Activated CD8-positive, alpha-beta memory T cell treated with anti-CD3 and anti-CD28 coated beads, Interleukin-2, amount 50 U/mL, for 24 hours (primary cell): ENCODE measurements around the gene UBTD1.
"Not testable (repeated sequence)": the region's sequence is repeated elsewhere in the genome, so short reads cannot be mapped to it uniquely, and the experiment has no call there.

ENCODE experiments used
- DNase-seq: peaks from one replicate; pipeline ENCODE4 v3.0.0-alpha.2; 2020; ENCODE audit errors: extremely low read depth

The UBTD1 gene, protein sequence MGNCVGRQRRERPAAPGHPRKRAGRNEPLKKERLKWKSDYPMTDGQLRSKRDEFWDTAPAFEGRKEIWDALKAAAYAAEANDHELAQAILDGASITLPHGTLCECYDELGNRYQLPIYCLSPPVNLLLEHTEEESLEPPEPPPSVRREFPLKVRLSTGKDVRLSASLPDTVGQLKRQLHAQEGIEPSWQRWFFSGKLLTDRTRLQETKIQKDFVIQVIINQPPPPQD

DNA sequence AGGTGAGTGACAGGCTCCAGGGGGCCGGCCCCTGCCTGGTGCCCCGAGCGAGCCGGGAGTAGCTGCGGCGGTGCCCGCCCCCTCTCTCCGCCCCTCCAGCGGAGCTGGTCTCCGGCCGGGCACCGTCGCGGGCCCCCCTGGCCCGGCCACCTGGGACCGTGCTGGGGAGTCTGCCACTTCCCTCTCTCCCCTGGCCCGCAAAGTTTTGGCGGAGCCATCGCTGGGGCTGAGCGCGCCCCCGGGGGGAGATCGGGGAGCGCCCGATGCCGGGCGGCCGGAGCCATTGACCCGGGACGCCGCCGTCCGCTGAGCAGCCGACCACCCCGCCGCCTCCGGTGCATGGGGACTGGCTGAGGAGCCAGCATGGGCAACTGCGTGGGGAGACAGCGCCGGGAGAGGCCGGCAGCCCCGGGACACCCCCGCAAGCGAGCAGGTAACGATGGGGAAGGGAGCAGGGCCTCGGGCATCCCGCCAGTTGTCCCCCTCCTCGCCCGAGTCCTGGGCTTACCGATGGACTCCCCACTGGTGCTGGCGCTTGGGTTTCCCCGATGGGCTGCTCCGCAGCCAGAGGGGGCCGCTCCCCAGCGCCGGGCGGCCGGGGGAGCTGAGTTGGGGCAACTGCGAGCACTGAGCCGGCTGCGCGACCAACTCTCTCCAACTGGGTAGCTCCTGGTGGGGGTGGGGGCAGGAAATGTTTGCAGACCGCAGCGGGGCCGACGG lies at the start of gene UBTD1:
TSS of gene UBTD1 (plus strand) at position 84 of the 720 bp plus-strand sequence. CDS start at position 364, 280 bp downstream.
- DNase-seq = no peak

DNA sequence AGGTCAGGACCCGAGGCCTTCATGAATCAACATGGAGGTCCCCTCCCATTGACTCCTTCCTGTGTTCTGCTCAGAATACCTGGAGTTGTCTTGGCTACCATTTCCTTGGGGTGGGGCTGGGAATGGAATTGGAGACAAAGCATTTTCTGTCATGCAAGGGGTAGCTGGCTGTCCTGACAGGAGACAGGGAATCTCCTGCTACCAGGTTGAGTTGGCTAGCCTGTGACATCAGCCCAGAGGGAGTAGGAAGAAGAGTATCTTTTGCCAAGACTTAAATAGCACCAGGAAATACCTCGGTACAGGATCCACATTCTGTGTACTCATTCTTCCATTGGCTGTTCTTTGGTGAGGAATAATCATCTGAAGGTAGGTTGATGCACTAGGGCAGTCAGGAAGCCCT lies 47.9 kb upstream of the UBTD1 start:
- no peak for DNase-seq

DNA sequence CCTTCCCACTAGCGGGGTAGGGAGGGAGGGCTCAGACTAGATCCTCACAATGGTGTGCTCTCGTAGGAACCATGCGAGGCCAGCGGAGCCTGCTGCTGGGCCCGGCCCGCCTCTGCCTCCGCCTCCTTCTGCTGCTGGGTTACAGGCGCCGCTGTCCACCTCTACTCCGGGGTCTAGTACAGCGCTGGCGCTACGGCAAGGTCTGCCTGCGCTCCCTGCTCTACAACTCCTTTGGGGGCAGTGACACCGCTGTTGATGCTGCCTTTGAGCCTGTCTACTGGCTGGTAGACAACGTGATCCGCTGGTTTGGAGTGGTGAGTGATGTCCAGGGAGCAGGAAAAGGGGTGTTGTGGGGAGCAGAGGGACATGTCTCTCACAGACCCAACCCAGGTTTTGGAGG lies 47.1 kb upstream of the UBTD1 start:
- DNase-seq = no peak

DNA sequence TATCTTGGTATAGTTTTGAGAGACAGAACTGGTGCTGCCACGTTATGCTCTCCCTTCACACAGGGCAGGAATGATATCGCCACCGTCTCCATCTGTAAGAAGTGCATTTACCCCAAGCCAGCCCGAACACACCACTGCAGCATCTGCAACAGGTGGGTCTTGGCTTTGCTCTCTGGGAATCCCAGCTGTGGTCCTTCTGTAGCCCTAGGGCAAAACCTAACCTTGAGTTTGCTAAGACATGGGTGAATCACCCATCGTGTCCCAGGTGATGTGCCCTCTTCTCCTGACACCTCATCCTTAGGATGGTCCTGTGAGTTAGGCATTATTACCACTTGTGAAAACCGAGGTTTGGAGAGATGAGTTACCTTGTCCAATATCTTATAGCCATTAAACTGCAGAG lies 46.4 kb upstream of the UBTD1 start:
- DNase-seq = no peak

DNA sequence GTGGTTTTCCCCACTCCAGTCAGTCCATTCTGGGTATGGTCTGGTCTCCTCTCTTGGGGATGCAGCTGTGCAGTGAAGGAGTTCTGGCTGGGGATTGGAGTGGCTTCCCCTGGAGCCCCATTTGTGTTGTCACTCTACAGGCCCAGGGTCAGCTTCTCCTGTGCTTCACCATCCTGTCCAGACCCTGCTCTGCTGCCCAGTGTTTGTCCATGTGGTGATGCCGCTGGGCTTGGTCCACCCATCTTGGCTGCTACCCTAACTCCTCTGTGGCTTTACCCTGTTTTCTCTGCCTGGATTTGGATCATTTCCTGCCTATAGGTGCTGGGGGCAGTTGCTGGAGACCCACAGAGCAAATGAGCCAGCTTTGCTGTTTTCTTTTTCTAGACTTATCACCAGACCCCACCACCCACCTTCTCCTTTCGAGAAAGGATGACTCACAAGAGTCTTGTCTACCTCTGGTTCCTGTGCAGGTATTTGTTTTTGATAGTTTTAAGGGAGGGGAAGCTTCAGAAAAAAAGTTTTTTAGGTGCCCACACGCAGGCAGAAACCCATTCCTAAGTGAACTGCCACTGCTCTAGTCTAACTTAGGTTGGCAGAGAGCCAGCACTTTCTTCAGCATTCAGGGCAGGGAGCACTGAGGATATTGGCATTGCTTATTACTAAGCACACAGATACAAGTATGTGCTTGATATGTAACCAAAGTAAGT lies 44.2 kb upstream of the UBTD1 start:
- DNase-seq = no peak

DNA sequence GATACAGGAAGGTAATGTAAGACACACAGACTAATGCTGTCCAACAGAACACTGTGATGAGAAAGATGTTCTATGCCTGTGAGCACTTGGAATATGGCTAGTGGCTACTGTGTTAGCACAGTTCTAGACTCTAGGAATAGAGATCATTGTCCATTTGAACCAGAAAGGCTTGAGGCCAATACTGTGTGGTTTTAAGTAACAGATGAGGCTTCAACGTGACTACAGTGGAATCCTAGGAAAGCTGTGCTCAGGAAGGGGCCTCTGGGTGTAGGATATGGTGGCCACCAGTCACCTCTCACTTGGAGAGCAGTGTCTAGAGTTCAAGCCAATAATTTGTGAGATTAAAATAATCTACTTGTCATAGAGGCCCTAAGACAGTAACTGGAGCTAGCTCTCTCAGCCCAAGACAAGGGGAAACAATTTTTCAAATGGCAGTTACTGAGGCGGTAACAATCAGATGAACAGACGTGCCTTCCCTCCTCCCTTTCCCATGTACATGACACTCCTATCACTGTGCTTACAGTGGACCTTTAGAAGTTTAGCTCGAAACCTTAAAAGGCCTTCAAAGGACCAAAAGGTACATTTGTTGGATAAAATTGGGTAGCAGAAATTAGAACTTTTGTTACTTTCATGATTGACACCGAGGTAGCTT lies 42.6 kb upstream of the UBTD1 start:
- no peak for DNase-seq

DNA sequence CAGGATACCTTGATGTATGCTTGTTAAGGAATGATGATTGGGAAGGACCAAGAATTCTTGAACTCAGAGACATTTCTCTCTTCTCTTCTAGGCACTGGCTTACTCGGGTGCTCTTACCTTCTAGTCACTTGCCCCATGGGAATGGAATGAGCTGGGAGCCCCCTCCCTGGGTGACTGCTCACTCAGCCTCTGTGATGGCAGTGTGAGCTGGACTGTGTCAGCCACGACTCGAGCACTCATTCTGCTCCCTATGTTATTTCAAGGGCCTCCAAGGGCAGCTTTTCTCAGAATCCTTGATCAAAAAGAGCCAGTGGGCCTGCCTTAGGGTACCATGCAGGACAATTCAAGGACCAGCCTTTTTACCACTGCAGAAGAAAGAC lies 42.0 kb upstream of the UBTD1 start:
- DNase-seq = no peak

DNA sequence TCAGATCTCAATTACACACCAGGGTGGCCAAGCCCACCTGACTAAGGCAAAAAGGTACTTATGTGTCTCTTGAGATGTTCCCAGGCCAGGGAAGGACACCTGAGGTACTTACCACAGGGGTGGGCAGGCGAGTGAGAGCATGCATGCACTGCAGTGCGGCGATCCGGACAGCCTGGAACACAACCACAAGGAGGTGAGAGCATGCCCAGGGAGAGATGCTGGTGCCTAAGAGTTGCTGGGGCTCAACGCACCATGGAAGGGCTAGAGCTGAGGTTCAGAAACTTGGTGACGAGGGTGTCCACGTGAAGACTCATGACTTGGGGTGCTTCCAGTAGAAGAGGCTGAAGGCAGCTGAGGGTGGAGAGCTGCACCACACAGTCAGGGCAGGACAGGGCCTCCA lies 39.6 kb upstream of the UBTD1 start:
- no peak for DNase-seq

DNA sequence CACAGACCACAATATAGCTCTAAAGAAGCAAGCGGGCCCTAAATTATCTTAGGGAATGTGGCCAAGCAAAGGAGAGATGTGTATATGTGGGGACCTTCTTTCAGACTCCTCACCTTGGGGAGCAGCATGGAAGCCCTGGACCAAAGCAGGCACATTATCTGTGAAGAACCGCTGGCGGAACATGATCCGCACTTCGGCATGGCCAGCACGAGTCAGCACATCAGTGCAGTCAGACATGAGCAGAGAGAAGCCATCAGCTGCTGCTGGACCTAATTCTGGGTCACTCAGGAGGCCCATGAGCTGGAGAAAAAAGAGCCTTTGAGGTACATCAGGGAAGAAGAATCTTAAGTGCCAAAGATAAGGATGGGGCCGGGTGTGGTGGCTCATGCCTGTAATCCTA lies 38.8 kb upstream of the UBTD1 start:
- DNase-seq = no peak

DNA sequence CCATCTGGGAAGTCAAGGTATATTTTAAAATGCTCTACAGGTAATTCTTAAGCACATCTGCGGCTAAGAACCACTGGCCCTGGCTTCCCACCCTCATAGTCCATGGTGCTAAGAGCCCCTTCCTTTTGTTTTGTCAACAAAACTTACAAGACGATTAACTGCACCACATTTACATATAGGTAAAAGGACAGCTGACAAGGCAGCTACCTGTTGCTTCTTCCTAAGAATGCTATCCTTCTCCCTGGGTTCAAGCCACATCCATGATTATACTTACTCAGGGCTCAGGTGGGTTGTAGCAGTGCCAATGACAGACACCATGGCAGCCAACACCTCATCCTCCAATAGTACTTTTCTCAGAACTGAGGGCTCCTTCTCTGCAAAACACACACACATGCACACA lies 36.4 kb upstream of the UBTD1 start:
- DNase-seq = no peak

DNA sequence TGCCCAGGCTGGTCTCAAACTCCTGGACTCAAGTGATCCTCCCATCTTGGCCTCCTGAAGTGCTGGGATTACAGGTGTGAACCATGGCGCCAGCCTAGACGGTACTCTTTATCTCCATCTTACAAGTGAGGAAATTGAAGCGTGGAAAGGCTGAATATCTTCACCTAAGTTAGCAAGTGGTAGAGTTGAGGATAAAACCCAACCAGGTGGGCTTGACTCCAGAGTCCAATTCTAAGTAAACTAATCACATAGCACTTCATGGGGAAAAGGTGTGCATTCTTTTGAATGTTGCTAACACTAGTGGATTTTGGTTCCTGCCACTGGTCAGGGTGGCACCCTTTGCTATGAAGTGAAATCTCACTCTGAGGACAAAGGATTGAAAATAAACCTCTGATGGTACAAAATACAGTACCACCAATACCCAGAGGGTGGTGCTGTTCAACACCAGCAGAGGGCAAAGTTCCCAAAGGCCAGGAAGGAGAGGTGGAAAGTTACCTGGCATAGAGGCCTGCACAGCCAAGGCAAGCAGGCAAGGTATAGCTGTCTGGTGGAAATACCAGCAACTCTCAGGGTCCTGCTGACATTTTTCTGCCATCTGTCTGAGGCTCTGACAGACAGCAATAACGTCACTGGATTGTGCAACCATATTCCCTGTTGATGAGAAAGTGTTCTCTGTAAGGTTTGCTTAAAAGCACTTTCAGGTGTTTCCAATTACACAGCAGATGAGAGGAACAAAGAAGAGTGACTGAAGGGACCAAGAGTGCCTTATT lies 35.2 kb upstream of the UBTD1 start:
- no peak for DNase-seq

DNA sequence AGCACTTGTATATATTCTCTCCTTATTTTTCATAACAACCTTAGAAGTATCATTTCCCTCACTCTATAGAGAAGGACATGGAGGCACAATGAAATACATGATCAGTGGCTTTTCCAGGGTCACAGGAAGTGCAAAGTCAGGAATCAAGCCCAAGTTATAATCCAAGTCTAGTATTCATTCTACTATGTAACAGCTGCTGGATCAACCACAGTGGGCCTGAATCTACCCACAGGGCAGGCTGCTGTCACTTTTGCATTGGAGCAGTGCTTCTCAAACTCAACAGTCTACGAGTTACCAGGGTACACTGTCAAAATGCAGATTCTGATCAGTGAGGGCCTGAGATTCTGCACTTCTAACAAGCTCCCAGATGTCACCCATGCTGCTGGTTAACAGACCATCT lies 34.5 kb upstream of the UBTD1 start:
- no peak for DNase-seq

DNA sequence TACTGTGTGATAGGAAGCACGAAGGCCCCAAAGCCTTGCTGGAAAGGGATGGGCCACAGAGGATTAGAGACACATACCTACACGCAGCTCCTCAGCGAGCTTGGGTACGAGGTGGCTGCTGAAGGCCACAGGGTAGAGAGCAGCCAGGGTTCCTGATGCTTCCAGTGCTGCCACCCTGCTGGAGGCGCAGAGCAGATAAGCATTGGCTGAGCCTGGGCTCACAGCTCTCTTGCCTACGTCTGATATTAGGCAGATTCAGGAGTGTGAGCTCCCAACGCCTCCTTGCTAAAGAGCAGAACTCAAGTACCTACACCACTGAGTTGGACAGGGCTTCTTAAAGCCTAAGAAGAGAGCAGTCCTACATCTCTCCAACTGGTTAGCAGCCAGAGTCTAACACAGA lies 32.7 kb upstream of the UBTD1 start:
- no peak for DNase-seq

DNA sequence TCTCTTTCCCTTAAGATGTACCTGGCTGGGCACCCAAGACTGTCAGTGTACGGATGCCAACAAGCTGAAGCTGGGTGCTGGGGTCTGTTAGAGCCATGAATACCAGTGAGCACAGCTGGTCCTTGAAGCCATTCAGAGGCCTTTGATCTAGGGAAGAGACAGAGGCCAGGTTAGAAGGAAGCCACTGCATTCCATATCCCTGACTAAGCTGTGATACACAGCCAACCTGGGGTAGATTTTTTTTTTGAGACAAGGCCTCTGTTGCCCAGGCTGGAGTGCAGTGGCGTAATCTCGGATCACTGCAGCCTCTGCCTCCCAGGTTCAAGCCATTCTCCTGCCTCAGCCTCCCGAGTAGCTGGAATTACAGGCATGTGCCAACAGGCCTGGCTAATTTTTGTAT lies 32.0 kb upstream of the UBTD1 start:
- no peak for DNase-seq

DNA sequence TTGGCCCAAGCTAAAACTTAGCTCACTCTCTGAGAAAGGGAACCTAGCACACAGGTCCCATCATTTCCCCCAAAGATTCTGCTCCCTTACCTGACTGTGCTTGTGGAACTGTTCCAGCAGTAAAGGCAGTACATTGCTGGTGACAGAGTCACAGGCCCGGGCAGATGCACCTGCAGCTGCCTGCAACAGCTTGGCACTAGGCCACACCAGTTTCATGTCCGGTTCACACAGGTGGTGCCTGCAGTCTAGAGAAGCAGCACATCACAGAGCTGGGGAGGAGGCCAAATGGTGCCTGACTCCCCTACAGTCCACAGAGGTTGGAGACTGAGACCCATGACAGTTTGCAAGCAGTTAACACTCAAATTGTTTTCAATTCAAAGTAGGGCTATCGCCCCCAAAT lies 30.6 kb upstream of the UBTD1 start:
- no peak for DNase-seq

DNA sequence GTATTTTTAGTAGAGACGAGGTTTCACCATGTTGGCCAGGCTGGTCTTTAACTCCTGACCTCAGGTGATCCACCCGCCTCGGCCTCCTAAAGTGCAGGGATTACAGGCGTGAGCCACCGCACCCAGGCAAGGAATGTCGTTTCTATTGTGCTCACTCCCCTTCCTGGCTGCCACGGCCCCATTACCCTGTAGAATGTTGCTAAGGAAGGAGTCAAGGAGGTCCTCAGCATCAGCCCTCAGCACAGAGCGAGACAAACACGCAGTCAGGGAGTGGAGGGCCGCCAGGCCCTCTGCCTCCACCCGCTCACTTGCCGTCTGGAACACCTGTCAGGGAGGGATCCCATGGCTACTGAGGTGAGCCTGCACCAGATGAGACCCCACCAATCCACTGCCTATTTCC lies 29.9 kb upstream of the UBTD1 start:
- DNase-seq = not testable (repeated sequence)

DNA sequence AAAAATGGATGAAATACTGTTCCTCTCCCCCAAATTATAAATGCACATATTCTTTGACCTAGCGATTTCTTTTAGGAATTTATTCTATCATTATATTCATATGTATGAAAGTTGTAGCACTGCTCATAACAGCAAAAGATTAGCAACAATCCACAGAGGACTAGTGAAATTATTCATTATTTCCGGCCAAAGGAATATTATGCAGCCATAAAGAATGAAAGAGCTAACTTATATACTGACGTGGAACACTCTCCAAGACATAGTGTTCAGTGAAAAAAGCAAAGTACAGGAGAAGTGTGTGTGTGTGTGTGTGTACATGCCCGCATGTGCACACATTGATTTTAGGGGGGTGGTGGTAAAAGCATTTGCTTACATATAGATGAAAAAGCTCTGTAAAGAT lies 23.8 kb upstream of the UBTD1 start:
- DNase-seq = no peak

DNA sequence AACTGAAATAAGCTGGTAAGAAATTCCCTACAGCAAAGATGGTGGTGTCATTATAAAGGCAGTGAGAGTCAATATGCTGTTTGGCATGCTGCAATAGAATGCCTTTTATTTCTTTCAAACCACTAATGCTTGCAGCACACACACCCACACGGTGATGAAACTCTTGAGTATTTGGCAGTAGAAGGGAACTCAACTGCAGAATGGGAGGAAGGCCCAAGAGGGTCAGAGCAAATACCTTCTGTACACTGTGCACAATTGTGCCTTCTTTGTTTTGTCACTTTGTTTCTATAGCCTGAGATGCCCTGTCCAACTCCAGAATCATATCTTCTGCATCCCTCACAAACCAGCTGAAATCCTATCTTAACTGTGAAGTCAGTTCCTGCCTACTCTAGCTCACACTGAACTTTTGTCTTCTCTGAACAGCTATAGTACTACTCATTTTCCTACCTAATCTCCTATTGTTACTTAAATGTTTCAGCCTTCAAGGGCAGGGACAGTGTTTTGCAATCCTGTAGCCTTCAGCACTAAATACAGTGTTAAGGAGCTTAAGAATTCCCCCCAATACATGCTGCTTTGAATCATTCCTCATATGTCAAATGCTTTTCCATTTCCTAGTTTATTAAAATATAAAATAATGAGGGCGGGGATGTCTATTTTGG lies 22.7 kb upstream of the UBTD1 start:
- no peak for DNase-seq

DNA sequence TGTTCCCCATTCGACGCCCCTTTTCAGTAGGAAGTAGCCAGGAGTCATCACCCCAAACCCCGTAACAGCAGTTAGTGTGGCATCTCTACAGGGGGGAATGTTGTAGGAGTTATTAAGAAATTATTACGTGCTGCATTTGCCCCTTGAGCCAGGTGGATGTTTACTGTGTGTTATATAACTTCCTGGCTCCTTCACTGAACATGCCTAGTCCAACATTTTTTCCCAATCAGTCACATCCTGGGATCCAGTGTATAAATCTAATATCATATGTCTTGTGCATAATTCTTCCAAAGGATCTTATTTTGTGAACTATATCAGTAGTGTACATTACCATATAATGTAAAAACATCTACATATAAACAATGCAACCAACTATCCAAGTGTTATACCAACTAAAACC lies 19.3 kb upstream of the UBTD1 start:
- not testable (repeated sequence) for DNase-seq

DNA sequence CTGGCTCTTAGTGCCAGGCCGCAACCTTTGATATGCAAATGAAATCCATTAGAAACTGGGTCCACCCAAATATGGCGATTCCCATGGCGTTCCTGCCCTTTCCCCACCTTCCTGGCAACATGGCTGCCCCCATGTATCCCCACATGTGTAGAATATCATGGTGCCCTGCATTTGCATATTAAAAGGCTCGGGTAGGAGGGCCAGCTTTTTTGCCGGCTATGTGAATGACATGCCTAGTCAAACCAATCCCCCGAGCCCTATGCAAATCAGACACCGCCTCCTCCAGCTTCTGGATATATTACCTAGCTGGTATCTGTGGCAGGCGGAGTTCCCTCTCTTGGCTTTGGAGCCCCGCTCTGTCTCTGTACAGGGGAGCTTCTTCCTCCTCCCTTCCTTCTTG lies 18.8 kb upstream of the UBTD1 start:
- DNase-seq = no peak

DNA sequence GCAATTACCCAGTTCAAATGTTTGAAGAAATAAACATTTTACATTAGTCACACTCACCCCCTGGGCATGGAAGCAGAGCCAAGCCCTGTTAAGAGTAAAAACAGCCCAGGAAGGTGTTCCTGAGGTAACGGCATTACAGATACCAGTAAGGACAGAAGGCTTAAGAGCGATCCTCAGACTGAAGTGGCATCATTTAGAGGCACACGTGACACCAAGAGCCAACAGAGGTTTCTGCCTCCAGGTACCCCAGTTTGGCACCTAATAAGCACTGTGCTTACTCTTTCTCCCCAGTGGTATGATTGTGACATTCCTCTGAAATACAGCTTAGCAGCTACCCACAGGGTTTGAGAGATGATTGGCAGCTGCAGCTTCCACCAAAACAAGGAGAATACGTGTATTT lies 17.7 kb upstream of the UBTD1 start:
- no peak for DNase-seq
